HEK293 (cell line): ENCODE data around the gene TMEM232.
"Not testable (repeated sequence)": the region's sequence is repeated elsewhere in the genome, so short reads cannot be mapped to it uniquely, and the experiment has no call there.

Experiments
- CTCF ChIA-PET: fragments of 350-600 bp; formaldehyde crosslinking; extraction: SDS; loops from one replicate; lab custom pipeline; 2021; ENCODE audit warnings: antibody characterized with exemption; lab: Yijun Ruan, JAX
- POLR2A ChIA-PET: fragments of 300-600 bp; formaldehyde crosslinking; extraction: SDS; loops from one replicate; lab custom pipeline; 2020; ENCODE audit warnings: antibody characterized with exemption, inconsistent platforms; lab: Yijun Ruan, JAX
- H3K27ac ChIP-seq: fragments of 200-500 bp; sonication (Bioruptor generic); 2 replicates; pipeline ENCODE4 v1.5.1; 2014; ENCODE audit warnings: low read depth, low read length, control low read depth, inconsistent platforms; ENCODE audit errors: extremely low read depth
- H3K36me3 ChIP-seq, 2 experiments: fragments of 200-500 bp in 1 of 2; sonication (Bioruptor generic) in 1 of 2; 1 replicate in 1 of 2; 2 replicates in 1 of 2; pipeline ENCODE4 v1.5.1; 2014 to 2017; ENCODE audit warnings: inconsistent platforms in 2 of 2, low read length in 2 of 2; ENCODE audit not compliant: control insufficient read depth in 2 of 2, insufficient read depth in 1 of 2
- H3K4me1 ChIP-seq: fragments of 200-500 bp; sonication (Bioruptor generic); 2 replicates; pipeline ENCODE4 v1.5.1; 2014; ENCODE audit warnings: mild to moderate bottlenecking, low read length, inconsistent platforms; ENCODE audit not compliant: control insufficient read depth, insufficient read depth
- H3K4me3 ChIP-seq: 2 replicates; pipeline ENCODE4 v1.5.1; 2011; ENCODE audit warnings: low read depth, mild to moderate bottlenecking, control low read depth, low read length, moderate library complexity
- H3K9me3 ChIP-seq: fragments of 200-500 bp; sonication (Bioruptor generic); 2 replicates; pipeline ENCODE4 v1.5.1; 2014; ENCODE audit warnings: low read depth, low read length, inconsistent platforms; ENCODE audit not compliant: control insufficient read depth, insufficient read depth
- GLI4 ChIP-seq: fragments of 450-650 bp; formaldehyde crosslinking; IDR thresholded peaks from 2 replicates; pipeline ENCODE4 v1.5.1; 2016; ENCODE audit warnings: missing biosample characterization, missing genetic modification characterization
- GLIS2 ChIP-seq: fragments of 450-650 bp; formaldehyde crosslinking; IDR thresholded peaks from 2 replicates; pipeline ENCODE4 v1.5.1; 2016; ENCODE audit warnings: missing biosample characterization, missing genetic modification characterization
- HOXC10 ChIP-seq: sonication (generic); formaldehyde crosslinking; IDR thresholded peaks from 2 replicates; pipeline ENCODE4 v1.8.1; 2023; ENCODE audit warnings: mild to moderate bottlenecking, missing genetic modification reagents
- ZNF112 ChIP-seq: fragments of 450-650 bp; formaldehyde crosslinking; IDR thresholded peaks from 2 replicates; pipeline ENCODE4 v1.5.0; 2017; ENCODE audit warnings: missing biosample characterization, missing genetic modification characterization
- ZNF138 ChIP-seq: fragments of 450-650 bp; formaldehyde crosslinking; IDR thresholded peaks from 2 replicates; pipeline ENCODE4 v1.5.1; 2016; ENCODE audit warnings: missing biosample characterization, missing genetic modification characterization, borderline replicate concordance
- ZNF146 ChIP-seq: fragments of 450-650 bp; formaldehyde crosslinking; IDR thresholded peaks from 2 replicates; pipeline ENCODE4 v1.5.1; 2016; ENCODE audit warnings: missing biosample characterization, missing genetic modification characterization
- ZNF239 ChIP-seq: fragments of 450-650 bp; formaldehyde crosslinking; IDR thresholded peaks from 2 replicates; pipeline ENCODE4 v1.5.1; 2016; ENCODE audit warnings: missing biosample characterization, missing genetic modification characterization
- ZNF311 ChIP-seq: fragments of 450-650 bp; formaldehyde crosslinking; IDR thresholded peaks from 2 replicates; pipeline ENCODE4 v1.5.1; 2017; ENCODE audit warnings: missing biosample characterization, missing genetic modification characterization, borderline replicate concordance
- ZNF324 ChIP-seq: fragments of 450-650 bp; formaldehyde crosslinking; IDR thresholded peaks from 2 replicates; pipeline ENCODE4 v1.5.1; 2016; ENCODE audit warnings: missing biosample characterization, missing genetic modification characterization
- ZNF335 ChIP-seq: fragments of 450-650 bp; formaldehyde crosslinking; conservative IDR thresholded peaks from 2 replicates; pipeline ENCODE4 v1.5.1; 2016; ENCODE audit warnings: missing biosample characterization, missing genetic modification characterization
- ZNF521 ChIP-seq: fragments of 450-650 bp; formaldehyde crosslinking; IDR thresholded peaks from 2 replicates; pipeline ENCODE4 v1.5.1; 2017; ENCODE audit warnings: missing biosample characterization, mild to moderate bottlenecking, missing genetic modification characterization
- ZNF530 ChIP-seq: fragments of 450-650 bp; formaldehyde crosslinking; IDR thresholded peaks from 2 replicates; pipeline ENCODE4 v1.5.1; 2016; ENCODE audit warnings: low read depth, missing biosample characterization, missing genetic modification characterization
- ZNF585B ChIP-seq: fragments of 450-650 bp; formaldehyde crosslinking; IDR thresholded peaks from 2 replicates; pipeline ENCODE4 v1.5.1; 2016; ENCODE audit warnings: missing biosample characterization, missing genetic modification characterization
- ZNF747 ChIP-seq: fragments of 450-650 bp; formaldehyde crosslinking; IDR thresholded peaks from 2 replicates; pipeline ENCODE4 v1.5.1; 2016; ENCODE audit warnings: missing biosample characterization, missing genetic modification characterization
- TF ChIP-seq, protein P1 (sequence below): fragments of 450-650 bp; formaldehyde crosslinking; IDR thresholded peaks from 2 replicates; pipeline ENCODE4 v1.5.1; 2016; ENCODE audit warnings: missing biosample characterization, missing genetic modification characterization
- TF ChIP-seq, protein P2 (sequence below): fragments of 450-650 bp; formaldehyde crosslinking; IDR thresholded peaks from 2 replicates; pipeline ENCODE4 v1.5.1; 2017; ENCODE audit warnings: missing biosample characterization, mild to moderate bottlenecking, missing genetic modification characterization, moderate library complexity
- TF ChIP-seq, protein P3 (sequence below): fragments of 450-650 bp; formaldehyde crosslinking; IDR thresholded peaks from 2 replicates; pipeline ENCODE4 v1.5.1; 2017; ENCODE audit warnings: missing biosample characterization, missing genetic modification characterization
- TF ChIP-seq, protein P4 (sequence below): fragments of 450-650 bp; formaldehyde crosslinking; IDR thresholded peaks from 2 replicates; pipeline ENCODE4 v1.5.1; 2016; ENCODE audit warnings: missing biosample characterization, missing genetic modification characterization
- TF ChIP-seq, protein P5 (sequence below): fragments of 450-650 bp; formaldehyde crosslinking; IDR thresholded peaks from 2 replicates; pipeline ENCODE4 v1.5.1; 2016; ENCODE audit warnings: missing biosample characterization, missing genetic modification characterization
- TF ChIP-seq, protein P6 (sequence below): fragments of 450-650 bp; formaldehyde crosslinking; IDR thresholded peaks from 2 replicates; pipeline ENCODE4 v1.5.1; 2016; ENCODE audit warnings: missing biosample characterization, missing genetic modification characterization, borderline replicate concordance

TMEM232 gene

DNA sequence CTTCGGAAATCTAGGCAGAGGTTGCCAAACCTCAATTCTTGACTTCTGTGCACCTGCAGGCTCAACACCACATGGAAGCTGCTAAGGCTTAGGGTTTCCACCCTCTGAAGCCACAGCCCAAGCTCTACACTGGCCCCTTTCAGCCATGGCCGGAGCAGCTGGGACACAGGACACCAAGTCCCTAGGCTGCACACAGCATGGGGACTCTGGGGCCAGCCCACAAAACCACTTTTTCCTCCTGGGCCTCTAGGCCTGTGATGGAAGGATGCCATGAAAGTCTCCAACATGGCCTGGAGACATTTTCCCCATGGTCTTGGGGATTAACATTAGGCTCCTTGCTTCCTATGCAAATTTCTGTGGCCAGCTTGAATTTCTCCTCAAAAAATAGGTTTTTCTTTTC is 5.0 kb upstream of the TMEM232 start:
- H3K27ac ChIP-seq, H3K36me3 ChIP-seq, H3K4me1 ChIP-seq, H3K4me3 ChIP-seq, POLR2A ChIA-PET, CTCF ChIA-PET, H3K9me3 ChIP-seq: not testable (repeated sequence)
- peak; percentile 85 for TF ChIP-seq ZNF585B (tag by site-specific recombination)

DNA sequence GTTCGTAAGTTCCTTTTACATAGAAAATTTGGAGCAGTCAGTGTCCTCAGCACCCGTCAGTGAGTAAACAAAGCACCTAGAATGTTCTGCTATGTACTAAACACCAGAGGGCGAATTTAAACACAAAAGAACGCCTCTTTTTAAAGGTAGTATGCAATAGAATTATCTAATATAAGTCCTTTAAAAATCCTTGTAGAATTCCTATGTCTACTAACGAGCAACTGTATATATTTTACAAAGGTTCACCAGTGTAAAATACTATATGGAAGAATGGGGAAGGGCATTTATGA is 499 bp upstream of the TMEM232 start:
- H3K4me1 ChIP-seq = no peaks in the 10 kb centered on the region
- no peak overlapping the region for H3K4me3 ChIP-seq
- CTCF ChIA-PET = no interaction called here
- H3K36me3 ChIP-seq = no peaks in the 10 kb centered on the region
- no peak overlapping the region for H3K27ac ChIP-seq
- no peaks in the 10 kb centered on the region for H3K9me3 ChIP-seq
- no peak for TF ChIP-seq ZNF311 (tag by site-specific recombination)
- no peak for TF ChIP-seq GLIS2 (tag by site-specific recombination)
- no peak for TF ChIP-seq ZNF747
- no peak for TF ChIP-seq ZNF530 (tag by site-specific recombination)
- TF ChIP-seq, protein P1, sequence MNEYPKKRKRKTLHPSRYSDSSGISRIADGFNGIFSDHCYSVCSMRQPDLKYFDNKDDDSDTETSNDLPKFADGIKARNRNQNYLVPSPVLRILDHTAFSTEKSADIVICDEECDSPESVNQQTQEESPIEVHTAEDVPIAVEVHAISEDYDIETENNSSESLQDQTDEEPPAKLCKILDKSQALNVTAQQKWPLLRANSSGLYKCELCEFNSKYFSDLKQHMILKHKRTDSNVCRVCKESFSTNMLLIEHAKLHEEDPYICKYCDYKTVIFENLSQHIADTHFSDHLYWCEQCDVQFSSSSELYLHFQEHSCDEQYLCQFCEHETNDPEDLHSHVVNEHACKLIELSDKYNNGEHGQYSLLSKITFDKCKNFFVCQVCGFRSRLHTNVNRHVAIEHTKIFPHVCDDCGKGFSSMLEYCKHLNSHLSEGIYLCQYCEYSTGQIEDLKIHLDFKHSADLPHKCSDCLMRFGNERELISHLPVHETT (tag by site-specific recombination) = no peak
- no peak for TF ChIP-seq ZNF146 (tag by site-specific recombination)
- TF ChIP-seq ZNF239 (tag by site-specific recombination) = no peak
- TF ChIP-seq, protein P2, sequence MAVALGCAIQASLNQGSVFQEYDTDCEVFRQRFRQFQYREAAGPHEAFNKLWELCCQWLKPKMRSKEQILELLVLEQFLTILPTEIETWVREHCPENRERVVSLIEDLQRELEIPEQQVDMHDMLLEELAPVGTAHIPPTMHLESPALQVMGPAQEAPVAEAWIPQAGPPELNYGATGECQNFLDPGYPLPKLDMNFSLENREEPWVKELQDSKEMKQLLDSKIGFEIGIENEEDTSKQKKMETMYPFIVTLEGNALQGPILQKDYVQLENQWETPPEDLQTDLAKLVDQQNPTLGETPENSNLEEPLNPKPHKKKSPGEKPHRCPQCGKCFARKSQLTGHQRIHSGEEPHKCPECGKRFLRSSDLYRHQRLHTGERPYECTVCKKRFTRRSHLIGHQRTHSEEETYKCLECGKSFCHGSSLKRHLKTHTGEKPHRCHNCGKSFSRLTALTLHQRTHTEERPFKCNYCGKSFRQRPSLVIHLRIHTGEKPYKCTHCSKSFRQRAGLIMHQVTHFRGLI (tag by site-specific recombination) = no peak
- TF ChIP-seq ZNF112 (tag by site-specific recombination) = no peak
- POLR2A ChIA-PET = no interaction called here

DNA sequence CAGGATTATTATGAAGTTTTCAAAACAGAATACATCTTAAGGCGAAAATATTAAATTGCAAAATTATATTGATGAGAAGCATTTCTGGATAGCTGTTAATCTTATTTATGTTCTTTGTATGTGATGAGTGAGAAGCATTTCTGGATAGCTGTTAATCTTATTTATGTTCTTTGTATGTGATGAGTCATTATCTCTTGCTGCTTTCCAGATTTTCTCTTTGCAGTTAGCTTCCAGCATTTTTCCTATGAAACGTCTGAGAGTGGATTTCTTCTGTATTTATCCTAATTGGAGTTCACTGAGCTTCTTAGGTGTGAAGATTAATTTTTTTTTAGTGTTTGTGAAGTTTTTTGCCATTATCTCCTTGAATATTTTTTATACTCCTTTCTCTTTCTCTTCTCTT is 8.2 kb downstream of the TMEM232 start:
- ChIA-PET CTCF (interaction anchor here (0.6 kb wide), 1 partner anchor 222 kb away, joined by 5 read pairs; no protein-coding TSS in a partner anchor), POLR2A (no interaction called here)
- Histone ChIP-seq H3K27ac (no peak overlapping the region), H3K4me1 (no peaks in the 10 kb centered on the region), H3K9me3 (no peaks in the 10 kb centered on the region), H3K4me3 (no peak overlapping the region), H3K36me3 (no peaks in the 10 kb centered on the region)
- no peak for TF ChIP-seq HOXC10 (CRISPR knock-in tag)
- no peak for TF ChIP-seq ZNF138 (tag by site-specific recombination)
- TF ChIP-seq, protein P3, sequence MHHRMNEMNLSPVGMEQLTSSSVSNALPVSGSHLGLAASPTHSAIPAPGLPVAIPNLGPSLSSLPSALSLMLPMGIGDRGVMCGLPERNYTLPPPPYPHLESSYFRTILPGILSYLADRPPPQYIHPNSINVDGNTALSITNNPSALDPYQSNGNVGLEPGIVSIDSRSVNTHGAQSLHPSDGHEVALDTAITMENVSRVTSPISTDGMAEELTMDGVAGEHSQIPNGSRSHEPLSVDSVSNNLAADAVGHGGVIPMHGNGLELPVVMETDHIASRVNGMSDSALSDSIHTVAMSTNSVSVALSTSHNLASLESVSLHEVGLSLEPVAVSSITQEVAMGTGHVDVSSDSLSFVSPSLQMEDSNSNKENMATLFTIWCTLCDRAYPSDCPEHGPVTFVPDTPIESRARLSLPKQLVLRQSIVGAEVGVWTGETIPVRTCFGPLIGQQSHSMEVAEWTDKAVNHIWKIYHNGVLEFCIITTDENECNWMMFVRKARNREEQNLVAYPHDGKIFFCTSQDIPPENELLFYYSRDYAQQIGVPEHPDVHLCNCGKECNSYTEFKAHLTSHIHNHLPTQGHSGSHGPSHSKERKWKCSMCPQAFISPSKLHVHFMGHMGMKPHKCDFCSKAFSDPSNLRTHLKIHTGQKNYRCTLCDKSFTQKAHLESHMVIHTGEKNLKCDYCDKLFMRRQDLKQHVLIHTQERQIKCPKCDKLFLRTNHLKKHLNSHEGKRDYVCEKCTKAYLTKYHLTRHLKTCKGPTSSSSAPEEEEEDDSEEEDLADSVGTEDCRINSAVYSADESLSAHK (tag by site-specific recombination) = no peak
- no peak for TF ChIP-seq ZNF335 (tag by site-specific recombination)
- TF ChIP-seq, protein P4, sequence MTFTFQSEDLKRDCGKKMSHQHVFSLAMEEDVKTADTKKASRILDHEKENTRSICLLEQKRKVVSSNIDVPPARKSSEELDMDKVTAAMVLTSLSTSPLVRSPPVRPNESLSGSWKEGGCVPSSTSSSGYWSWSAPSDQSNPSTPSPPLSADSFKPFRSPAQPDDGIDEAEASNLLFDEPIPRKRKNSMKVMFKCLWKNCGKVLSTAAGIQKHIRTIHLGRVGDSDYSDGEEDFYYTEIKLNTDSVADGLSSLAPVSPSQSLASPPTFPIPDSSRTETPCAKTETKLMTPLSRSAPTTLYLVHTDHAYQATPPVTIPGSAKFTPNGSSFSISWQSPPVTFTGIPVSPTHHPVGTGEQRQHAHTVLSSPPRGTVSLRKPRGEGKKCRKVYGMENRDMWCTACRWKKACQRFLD (tag by site-specific recombination) = no peak
- TF ChIP-seq, protein P5, sequence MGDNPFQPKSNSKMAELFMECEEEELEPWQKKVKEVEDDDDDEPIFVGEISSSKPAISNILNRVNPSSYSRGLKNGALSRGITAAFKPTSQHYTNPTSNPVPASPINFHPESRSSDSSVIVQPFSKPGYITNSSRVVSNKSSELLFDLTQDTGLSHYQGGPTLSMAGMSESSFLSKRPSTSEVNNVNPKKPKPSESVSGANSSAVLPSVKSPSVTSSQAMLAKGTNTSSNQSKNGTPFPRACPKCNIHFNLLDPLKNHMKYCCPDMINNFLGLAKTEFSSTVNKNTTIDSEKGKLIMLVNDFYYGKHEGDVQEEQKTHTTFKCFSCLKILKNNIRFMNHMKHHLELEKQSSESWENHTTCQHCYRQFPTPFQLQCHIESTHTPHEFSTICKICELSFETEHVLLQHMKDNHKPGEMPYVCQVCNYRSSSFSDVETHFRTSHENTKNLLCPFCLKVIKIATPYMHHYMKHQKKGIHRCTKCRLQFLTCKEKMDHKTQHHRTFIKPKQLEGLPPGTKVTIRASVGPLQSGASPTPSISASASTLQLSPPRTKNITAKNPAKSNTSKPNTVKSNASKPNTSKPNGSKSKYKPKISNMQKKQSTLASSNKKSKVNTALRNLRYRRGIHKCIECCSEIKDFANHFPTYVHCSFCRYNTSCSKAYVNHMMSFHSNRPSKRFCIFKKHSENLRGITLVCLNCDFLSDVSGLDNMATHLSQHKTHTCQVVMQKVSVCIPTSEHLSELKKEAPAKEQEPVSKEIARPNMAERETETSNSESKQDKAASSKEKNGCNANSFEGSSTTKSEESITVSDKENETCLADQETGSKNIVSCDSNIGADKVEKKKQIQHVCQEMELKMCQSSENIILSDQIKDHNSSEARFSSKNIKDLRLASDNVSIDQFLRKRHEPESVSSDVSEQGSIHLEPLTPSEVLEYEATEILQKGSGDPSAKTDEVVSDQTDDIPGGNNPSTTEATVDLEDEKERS (tag by site-specific recombination) = no peak
- TF ChIP-seq, protein P6, sequence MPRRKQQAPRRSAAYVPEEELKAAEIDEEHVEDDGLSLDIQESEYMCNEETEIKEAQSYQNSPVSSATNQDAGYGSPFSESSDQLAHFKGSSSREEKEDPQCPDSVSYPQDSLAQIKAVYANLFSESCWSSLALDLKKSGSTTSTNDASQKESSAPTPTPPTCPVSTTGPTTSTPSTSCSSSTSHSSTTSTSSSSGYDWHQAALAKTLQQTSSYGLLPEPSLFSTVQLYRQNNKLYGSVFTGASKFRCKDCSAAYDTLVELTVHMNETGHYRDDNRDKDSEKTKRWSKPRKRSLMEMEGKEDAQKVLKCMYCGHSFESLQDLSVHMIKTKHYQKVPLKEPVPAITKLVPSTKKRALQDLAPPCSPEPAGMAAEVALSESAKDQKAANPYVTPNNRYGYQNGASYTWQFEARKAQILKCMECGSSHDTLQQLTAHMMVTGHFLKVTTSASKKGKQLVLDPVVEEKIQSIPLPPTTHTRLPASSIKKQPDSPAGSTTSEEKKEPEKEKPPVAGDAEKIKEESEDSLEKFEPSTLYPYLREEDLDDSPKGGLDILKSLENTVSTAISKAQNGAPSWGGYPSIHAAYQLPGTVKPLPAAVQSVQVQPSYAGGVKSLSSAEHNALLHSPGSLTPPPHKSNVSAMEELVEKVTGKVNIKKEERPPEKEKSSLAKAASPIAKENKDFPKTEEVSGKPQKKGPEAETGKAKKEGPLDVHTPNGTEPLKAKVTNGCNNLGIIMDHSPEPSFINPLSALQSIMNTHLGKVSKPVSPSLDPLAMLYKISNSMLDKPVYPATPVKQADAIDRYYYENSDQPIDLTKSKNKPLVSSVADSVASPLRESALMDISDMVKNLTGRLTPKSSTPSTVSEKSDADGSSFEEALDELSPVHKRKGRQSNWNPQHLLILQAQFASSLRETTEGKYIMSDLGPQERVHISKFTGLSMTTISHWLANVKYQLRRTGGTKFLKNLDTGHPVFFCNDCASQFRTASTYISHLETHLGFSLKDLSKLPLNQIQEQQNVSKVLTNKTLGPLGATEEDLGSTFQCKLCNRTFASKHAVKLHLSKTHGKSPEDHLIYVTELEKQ (tag by site-specific recombination) = no peak
- TF ChIP-seq ZNF521 = no peak
- TF ChIP-seq GLI4 = no peak
- TF ChIP-seq ZNF324 (tag by site-specific recombination) = no peak
